MV-4-11 (cell line): ENCODE measurements around the gene CDYL.

ENCODE experiments used
- DNase-seq: peaks from one replicate; lab custom pipeline; 2025; lab: John Stamatoyannopoulos, UW

CDYL gene

DNA sequence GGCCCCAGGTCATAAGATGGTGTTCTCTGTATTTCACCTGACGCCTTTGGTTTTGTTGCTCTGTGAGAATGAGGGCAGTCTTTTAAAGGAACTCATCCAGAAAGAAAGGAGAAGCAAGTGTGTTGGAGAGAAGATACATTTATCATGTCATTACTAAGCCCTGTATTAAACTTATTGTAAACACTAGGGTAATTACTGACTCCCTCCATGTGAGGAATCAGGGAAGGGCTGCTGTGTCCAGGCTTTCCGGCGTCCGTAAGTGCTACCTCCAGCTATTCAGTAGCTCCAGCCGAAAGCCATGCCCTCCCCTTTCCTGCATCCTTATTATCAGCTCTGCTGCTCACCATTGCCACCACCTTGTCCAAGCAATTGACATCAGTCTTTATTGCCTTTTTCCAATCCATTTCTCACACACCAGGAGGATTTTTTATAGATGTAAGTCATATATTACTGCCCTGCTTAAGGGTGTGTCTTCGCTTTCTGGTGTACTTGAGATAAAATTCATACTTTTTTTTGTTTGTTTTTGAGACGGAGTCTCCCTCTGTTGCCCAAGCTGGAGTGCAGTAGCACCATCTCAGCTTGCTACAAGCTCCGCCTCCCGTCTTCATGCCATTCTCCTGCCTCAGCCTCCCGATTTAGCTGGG, 133.0 kb downstream of the CDYL start:
- no peak for DNase-seq

GRCh38 chr6:4910037-4910760, 134.0 kb downstream of the CDYL start:
- DNase-seq, result no peak

- DNase-seq, result no peak
Observed at GRCh38 chr6:4912559-4912958, 136.4 kb downstream of the CDYL start.

DNA sequence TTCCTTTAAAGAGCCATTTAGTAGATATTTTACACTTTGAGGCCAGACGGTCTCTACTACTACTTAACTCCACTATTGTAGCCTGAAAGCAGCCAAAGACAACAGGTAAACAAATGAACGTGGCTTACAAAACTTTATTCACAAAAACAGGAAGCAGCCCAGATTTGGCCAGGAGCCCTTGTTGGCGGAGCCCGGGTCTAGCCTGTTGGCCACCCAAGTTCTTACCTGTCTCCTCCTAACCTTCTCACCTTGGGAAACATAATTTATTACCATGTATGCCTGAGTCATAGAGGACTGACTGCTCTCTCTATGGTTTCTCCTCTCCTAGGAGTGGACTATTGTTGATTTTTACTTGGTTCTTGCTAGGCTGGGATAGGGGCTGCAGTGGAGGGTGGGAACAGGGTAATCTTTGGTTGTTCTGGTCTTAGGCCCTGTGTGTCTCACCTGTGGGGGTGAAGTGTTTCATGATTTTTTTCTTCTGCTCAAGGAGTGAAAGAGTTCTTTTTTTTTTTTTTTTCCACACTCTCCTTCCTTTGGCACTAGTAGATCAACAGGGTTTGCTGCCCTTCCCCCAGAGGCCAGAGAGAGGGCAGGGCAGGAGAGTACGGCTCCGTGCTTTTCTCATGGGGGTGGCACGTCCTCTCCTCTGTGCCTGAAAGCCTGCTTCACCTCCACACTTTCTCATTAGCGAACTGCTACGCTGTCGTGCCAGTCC, 137.7 kb downstream of the CDYL start:
- no peak for DNase-seq

GRCh38 chr6:4914420-4915159, 138.4 kb downstream of the CDYL start:
- no peak for DNase-seq

DNA sequence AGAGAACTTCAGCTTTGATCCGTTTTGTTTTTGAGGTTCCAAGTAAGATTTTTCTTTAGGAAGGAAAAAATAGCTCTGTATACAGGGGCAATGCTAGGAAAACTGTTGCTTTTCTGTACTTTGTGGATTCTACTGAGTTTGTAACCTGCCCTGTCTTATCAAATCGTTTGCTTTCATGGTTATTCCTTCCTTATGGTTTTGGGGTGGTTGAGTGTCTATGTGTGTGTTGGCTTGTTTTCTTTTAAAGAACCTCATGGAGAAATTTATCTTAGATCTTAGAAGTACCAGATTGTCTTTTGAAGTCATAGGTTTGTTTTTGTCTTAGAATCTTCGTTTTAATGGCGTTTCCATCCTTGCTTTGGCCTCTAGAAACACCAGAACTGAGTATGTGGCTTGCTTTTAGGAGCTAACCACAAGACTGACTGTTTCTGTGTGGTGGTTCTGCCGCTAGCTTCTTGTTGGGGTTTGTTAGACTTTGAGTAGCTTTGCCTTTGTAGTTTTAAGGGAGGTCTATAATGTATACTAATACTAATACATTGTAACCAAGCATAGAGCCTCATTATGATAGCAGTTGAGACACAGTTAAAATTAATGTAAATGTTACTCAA, 140.9 kb downstream of the CDYL start:
- DNase-seq, result no peak

DNA sequence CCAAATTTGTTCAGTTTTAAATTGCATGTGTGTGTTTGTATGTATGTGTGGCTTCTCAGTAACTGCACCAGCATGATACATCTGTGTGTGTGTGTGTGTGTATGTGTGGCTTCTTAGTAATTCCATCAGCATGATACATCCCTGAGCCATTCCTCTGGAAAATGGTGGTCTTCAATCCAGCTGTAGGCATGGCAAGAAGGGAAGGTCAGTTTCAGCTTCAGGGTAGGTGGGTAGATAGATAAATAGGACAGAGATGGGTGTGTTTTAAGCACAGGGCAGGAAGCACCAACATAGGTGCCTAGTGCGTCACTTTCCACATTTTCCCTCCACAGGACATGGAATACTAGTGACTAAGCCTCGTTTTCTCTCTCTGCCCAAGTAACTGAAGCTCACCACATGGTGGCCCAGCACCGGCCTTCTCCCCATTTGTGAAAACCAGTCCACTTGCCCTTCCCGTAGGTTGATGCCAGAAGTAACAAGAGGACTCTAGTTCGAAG, 144.8 kb downstream of the CDYL start:
- DNase-seq, result no peak

- no peak for DNase-seq
Observed at GRCh38 chr6:4922488-4923037, 146.4 kb downstream of the CDYL start.

- no peak for DNase-seq
Observed at GRCh38 chr6:4923081-4923480, 146.9 kb downstream of the CDYL start.

- DNase-seq, result no peak
Observed at GRCh38 chr6:4924661-4925271, 148.6 kb downstream of the CDYL start.

- no peak for DNase-seq
Observed at GRCh38 chr6:4925580-4925979, 149.4 kb downstream of the CDYL start.

- DNase-seq, result peak; percentile 42
Observed at GRCh38 chr6:4928426-4928825, 152.2 kb downstream of the CDYL start.

- no peak for DNase-seq
Observed at GRCh38 chr6:4929097-4929718, 153.0 kb downstream of the CDYL start.

- DNase-seq, result no peak
Observed at GRCh38 chr6:4930025-4930691, 154.0 kb downstream of the CDYL start.

DNA sequence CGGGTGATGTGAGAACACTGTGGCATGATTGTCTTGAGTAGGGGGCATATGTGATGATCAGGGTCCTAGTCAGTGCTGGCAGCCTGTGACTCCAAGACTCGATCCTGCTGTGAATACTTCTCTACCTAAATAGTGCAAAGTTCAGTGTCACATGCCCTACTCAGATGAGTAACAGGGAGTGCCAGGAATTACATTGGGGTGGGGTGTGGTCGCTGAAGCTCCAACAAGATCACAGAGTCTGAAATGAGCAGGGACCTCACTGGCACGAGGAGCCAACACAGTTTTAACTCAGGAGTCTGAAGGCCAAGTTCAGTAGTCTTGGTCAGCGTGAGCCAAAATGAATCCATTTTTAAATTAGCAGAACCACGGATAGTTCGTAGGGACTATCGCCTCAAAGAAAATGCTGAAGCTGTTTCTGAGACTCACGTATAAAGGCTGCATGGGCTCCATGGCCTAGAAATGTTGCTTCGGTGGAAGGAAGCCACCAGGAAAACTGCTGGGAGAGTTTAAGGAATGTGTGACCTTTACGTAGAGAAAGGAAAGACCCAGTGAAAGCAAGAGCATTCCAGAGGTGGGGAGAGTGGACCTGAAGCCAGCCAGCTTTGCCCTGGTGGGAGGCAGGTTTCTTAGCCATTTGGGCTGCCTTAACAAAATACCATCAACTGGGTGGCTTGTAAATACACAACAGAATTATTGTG, 155.5 kb downstream of the CDYL start:
- DNase-seq, result no peak

- DNase-seq, result no peak
Observed at GRCh38 chr6:4932228-4932903, 156.2 kb downstream of the CDYL start.

- no peak for DNase-seq
Observed at GRCh38 chr6:4935486-4935885, 159.3 kb downstream of the CDYL start.

- no peak for DNase-seq
Observed at GRCh38 chr6:4935975-4936680, 159.9 kb downstream of the CDYL start.
